HG02763 (cell line): ENCODE results near the gene WWTR1.

Experiments used
- ATAC-seq: cut with Tn5 transposase; IDR thresholded peaks from one replicate; pipeline ENCODE4 v1.9.1; 2021; ENCODE audit warnings: mild to moderate bottlenecking, moderate library complexity; ENCODE audit not compliant: unreplicated experiment

The WWTR1 gene

DNA sequence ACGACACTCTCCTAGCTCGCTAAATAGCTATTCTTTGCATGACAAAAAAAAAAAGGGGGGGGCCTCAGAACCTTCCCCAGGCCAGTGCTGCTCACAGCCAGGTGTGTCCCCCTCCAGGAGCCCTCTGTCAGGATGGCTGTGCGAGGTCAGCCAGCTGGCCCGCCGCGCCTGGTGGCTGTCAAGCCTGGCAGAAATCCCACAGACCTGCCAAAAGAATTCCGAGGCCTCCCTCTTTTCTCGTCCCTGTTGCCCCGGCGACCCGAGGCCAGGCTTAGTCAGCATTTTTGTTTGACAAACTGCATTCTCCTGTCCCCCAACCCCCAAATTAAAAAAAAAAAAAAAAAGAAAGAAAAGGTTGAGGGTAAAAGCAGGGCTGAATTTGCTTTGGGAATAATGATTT, 121.4 kb downstream of the WWTR1 start:
- no peak for ATAC-seq

DNA sequence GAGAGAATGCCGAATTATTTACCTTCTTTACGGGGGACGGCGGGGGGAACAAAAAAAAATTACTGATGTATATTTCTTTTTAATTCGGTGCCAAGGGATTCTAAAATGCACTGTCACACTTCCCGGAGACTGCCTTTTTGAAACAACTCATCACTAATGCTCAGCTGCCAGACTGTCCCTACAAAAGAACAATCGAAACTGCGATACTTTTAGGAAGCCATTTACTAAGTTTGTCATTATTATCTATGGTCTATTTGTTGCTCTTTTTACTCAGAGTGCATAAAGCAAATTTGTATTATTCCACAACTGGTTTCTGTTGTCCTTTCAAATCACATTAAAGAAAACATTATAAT, 122.5 kb downstream of the WWTR1 start:
- ATAC-seq, result no peak

DNA sequence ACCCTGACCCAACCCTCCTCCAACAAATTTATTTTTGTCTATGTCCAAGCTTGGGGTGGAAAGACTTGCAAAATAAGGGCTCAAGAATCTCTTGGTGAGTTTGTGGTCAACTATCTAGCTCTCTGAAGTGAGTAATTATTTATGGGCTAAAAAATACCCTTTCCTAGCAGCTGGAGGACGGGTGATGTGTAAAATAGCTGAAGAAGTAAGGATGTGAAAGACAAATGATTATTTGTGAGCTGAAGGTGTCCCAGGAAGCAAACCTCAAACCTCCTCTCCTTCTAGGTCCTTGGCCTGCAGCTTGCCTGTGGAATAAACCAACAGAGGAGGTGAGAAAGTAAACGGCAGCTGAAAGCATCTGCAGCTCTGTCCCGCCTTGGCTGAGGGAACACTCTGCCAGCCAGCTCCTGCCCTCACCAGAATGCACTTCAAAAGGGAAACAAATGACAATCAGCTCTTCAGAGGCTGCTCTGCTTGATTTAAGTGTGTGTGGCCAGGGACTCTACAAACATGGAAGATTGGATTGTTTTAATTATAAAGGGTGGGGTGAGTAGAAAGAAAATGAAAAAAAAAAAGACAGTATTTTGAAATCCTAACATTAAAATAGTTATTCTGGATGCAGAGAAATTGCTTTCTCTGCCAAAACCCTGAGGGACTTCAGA, 123.0 kb downstream of the WWTR1 start:
- ATAC-seq, result no peak

DNA sequence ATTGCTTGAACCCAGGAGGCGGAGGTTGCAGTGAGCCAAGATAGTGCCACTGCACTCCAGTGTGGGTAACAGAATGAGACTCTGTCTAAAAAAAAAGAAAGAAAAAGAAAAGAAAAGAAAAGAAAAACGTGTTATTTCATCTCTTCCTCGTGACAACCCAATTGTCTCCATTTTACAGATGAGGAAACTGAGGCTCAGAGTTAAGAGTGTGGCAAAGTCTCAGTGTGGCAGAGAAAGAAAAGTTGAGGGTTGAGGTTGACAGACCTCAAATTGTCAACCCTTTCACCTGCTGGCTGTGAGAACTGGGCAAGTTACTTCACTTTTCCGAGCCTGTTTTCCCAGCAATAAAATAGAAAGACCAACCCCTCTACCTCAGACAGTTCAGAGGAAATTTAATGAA, 123.7 kb downstream of the WWTR1 start:
- ATAC-seq, result no peak

DNA sequence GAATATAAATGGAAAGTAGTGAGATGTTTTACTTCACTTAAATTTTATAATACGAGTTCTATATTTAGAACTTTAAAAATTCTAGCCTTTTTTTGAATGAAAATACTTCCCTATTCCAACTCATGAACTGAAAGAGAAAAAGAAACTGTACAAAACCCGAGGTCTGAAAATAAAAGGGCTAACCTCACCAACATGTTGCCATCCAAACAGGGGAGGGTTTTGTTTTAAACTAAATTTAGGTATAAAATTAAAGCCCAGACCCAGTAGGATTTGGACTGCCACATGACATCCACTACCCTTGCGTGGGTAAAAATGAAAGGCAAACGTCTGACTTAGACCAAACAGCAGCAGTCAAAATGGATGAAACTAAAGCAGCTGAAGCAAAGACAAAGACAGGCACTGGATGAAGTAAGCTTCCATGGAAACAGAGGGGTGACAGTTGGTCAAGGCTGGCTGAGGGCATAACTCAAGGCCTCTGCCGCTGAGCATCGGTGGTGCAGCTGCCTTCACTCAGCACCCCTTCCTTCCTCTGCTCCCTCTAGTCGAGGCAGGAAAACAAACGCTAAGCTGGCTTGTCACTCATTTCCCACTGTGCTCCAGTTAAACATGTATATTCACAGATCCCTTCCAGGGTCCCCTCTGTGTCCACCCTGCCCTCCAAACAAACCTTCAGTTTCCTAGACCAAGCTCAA, 125.2 kb downstream of the WWTR1 start:
- ATAC-seq, result peak; percentile 54

DNA sequence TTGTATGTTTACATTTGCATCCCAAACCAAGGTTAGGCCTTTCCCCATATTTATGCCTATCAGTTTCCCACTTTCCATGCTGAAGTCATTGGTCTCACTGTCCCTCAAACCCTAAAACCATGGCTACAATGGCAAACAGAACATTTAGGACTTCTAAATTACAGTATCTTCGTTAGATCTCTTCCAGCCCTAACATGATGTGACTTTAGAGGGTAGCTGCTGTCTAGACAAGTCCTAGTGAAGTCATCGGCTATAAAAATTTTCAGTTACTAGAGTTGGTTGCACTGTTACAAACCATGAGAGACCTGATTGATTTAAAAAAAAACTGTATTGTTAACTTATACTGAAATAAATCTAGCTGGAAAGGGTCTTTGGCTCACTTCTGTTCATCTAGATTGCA, 128.7 kb downstream of the WWTR1 start:
- ATAC-seq, result no peak

DNA sequence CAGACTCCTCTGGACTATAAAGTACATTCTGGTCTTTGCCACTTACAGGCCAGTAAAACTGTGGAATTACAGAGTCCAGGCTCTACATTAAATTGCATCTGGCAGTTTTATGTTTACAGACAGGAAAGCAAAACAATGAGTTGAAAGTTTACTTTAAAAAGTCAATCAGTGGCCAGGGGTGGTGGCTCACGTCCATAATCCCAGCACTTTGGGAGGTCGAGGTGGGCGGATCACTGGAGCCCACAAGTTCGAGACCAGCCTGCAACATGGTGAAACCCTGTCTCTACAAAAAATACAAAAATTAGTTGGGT, 129.5 kb downstream of the WWTR1 start:
- ATAC-seq, result no peak

DNA sequence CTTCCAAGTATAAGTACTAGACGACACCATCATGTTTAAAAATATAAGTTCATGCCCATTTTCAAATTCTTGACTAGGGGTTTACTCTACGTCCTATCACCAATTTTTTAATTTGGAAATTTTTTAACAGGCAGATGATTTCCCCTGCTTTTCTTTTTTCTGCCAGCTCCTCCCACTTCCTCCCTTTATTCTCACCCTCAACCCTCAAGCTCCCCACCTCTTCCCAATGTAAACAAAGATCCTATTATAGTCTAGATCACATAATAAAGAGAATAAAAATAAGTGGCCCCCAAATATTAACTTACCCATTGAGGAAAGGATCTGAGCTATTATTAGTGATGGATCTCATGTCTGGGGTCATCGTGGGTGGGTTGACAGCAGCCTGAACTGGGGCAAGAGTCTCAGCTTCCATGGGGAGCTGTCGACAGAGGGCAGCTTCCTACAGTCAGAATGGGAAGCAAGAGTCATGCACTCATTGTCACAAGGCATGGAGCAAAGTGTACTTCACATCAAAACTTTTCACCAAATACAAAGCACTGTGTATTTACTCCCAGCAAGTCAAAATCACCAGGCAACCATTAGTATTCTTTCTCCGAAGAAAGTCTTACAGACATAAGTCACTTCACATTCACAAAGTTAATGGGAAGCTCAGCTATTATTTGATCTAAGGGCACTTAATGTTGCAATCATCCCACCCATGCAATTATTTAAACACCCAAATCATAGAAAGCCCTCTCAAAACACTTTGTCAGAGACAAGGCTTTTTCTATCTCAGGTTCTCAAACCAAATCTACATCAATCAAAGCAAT, 130.1 kb downstream of the WWTR1 start:
- no peak for ATAC-seq

DNA sequence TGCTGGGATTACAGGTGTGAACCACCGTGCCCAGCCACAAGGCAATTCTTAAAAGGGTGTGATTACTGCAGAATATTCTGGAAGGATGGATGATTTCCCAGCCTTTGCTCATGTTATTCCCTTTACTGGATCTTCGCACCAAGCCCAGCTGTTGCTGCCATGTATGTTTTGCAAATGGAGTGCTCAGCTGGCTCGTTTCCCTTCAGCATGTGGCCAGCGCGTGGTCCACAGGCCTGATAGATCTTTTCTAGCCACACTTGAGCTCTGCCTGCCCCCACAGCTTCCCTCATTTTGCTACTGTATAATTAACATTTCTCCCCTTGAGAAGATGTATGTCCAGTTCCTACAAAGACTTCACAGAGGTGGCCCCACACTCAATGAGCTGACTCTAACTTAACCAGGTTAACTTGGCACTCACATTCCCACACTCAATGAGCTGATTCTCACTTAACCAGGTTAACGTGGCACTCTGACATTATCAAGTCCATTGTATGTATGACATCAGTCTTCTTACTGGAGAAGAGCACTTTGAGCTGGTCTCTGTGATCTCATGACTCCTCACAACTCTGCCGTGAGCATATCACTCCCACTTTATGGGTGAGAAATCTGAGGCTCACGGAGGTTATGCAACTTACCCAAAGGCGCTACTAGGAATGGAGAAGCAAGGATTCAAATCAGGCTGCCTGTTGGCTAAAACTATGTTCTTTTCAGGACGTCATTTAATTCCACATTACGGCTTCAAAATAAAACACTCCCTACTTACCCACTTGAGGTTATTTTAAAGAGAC, 134.1 kb downstream of the WWTR1 start:
- ATAC-seq, result no peak

DNA sequence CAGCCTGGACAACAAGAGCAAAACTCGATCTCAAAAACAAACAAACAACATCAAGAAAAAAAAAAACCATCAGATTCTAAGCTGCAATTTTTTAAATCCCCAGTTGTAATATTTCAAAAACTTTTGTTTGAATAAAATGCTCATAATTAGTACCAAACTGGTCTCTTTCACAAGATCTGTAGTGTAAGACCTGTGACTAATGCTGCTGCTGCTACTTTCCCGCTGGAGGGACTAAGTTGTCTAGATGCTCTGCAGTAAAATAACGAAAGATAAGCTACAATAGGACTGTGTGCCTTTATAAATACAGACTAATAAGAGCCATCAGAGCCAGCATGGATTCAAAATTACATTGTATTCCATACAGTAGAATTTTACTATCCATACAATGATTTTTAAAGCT, 137.9 kb downstream of the WWTR1 start:
- no peak for ATAC-seq

DNA sequence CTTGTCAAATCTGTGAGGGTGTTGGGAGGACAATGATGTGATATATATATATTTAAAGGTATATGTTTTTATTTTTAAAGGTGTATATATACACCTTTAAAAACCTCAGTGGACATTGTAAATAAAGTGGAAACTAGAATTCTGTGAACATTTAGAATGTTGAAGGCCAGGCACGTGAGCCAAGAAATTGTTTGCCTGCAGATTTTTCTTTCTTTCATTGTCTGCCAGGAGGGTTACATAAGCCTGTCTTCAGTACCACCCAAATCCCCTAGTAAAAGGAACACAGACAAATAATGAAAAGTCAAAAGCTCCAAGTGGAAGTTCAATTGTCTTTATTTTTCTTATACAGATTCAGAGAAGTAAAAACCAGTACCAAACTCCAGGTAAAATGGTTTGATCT, 140.9 kb downstream of the WWTR1 start:
- no peak for ATAC-seq

DNA sequence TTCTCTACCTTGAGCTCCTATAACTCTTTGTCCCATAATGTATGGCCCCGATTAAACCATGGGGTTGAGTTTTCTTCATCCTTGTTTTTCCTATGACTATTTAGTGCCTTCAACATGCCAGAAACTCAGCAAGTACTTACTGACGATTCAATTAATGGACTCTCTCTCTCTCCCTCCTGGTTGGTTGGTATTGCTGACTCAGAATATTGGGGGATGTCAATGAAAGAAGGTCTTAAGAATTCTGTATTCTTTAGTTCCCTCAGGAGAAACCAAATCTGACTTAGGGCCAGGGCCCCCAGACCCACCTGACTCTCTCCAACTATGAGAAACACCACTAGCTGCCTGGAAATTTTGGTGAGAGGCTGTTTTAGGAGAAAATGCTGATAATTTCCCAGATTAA, 142.6 kb downstream of the WWTR1 start:
- ATAC-seq, result no peak

DNA sequence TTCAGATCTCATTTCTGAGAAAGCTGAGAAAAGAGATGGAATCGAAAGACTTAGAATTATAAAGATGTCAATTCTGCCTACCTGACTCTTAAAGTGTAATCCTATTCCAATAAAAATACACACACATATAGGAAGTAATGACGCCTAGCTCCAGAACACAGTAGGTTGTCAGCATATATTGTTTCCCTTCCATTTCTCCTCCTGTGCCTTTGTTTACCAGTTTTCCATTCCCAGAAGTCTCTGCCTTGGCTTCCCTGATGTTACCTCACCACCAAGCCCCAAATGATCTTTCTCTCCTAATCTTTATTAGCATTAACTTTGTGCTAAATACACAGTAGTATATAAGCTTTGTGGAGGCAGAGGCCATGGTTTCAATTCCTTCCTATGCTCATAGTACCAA, 143.4 kb downstream of the WWTR1 start:
- no peak for ATAC-seq

DNA sequence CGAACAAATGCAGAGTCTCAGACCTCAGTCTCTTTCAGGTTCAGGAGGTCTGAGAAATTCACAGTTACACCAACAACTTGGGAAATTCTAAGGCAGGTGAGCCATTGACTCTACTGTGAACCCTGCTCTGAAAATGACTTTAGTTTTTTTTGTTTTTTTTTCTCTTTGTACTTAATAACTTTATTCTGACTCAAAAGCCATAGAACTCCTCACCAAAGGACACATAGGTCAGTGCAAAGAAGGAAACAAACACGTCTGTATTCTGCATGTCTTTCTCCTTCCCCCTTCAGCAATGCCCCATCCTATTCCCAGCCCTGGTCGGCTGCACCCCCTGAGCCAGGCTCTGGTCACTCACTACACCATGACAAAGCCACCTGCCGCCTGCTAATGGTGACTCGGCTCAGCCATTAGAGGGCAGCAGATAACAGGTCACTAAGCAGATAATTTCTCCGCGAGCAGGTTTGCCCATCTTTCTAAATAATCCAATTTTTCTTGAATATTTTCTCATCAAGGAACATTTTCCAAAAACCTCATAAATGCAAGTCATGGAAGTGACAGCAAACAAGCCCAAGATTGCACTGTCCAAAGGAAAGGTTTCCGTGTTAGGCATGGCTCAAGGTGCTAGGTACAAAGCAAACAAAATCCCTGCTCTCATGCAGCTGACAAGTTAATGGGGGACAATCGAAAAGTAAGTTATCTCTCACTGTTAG, 145.6 kb downstream of the WWTR1 start:
- ATAC-seq, result peak; percentile 66

DNA sequence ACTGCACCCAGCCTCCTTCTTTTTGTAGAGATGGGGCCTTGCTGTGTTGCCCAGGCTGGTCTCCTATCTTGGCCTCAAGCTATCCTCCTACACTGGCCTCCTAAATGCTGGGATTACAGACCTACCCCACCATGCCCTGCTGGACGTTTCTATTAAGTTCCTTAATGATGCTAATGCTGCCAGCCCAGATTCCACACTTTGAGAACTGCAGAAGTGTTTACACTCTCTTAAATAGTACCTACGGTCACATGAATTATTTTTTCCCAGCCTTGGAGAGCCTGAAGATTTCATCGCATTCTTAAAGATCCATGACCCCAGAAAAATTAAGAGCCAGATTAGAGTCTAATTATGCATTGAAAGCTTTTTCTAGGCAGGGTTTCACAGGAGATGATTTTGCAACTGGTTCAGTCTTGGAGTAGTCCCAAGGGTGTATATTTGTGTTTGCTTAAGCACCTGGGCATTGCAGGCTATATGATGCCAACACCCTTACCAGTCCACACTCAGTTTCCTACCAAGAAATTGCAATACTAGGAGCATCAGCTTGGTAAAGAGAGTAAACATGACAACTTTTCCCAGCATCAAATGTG, 146.7 kb downstream of the WWTR1 start:
- no peak for ATAC-seq

DNA sequence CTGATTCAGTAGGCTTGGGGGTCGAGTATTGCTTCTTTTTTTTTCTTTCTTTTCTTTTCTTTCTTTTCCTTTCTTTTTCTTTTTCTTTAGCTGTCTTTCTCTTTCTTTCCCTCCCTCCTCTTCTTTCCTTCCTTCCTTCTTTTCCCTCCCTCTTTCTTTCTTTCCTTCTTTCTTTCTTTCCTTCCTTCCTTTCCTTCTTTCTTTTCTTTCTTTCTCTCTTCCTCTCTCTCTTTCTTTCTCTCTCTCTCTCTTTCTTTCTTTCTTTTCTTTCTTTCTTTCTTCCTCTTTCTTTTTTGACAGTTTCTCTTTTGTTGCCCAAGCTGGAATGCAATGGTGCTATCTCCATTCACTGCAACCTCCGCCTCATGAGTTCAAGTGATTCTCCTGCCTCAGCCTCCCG, 147.3 kb downstream of the WWTR1 start:
- no peak for ATAC-seq

DNA sequence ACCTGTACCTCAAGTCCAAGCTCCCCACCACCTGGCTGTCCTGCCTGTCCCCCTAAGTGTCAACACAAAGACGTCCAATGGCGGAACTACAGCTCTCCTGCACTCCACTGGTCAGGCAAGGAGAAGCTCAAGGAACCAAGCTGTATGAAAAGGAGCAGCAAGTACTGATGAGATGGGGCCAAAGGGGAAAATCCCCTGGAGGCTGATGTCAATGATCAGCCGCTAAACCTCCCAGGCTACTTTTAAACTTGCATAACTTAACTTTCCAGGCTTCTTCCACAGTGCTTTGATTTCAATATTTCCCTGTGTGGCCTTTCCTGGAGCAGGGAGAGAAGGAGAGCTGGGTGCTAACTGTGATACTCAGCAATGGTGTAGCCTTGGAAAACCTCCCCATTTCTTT, 148.3 kb downstream of the WWTR1 start:
- ATAC-seq, result no peak

DNA sequence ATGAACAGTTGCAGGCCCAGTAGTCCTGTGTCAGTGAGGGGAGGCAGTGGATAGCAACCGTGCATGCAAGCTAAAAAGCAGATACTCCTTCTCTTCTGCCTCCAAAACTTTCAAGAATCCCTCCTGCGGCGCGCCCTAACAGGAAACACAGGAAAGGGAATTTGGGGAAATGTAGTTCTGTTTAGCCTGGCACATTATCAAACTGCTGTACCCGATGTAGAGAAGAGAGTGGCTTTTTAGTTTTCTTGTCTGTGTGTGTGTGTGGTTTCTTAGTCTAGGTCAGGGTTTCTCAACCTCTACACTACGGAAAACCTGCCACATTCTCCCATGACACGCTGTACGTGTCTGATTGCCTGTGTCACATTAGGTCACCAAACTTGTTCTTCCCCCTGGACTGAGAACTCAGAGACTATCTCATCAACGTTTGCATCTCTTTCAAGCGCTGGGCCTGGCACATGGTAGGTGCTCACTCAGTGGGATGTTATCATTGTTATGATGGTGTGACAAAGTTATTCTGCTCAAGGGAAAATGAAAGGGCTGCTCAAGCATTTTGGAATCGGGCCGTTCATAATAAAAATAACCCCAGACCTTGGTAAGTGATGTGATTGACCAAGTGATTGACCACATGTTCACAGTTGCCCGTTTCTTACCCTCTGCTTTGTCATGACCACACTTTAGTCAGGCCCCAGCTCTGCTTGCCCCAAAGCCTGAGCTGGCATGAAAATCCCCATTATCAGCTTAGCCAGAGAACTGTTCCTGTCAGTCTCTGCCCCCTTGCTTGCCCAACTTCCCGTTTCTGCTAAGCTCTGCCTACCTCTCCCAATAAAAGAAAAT, 150.1 kb downstream of the WWTR1 start:
- no peak for ATAC-seq

DNA sequence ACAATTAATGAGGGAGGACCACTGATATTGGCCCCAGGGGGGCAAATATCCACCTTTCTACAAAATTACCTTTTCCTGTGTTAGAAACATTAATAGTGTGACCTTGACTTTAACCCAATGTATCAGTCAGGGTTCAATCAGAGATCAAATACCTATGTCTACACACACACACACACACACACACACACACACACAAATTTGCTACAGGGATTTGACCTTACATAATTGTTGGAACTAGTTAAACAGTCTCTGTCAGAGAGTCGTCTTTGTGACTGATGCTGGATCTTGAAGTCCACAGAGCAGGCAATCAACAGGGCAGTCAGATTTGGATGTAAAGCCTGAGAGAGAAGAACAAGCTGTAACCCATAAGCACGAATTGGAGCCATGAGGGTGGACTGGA, 150.9 kb downstream of the WWTR1 start:
- ATAC-seq, result no peak

DNA sequence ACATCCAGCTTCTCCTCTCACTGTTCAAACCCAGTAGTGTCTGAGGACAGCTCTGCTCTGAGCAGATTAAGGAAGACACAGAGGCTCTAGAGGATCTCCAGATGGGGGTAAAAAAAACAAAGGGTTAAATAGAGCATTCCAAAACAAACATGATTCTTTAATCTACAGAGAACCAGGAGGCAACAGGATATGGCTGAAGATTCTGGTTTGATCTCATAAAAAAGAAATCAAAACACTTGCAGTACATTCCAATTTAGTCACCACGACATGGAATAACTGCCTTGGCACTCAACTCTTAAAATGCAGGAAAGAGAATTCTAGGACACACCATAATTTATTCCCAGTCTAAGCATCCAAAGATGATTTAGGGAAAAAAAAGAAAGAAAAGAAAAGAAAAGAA, 151.3 kb downstream of the WWTR1 start:
- ATAC-seq, result no peak
